DMS153 treated with DMSO at 0.1 percent for 48 hours (cell line): ENCODE measurements around the gene ARID3A.

Experiments
- DNase-seq: peaks from one replicate; lab custom pipeline; 2025; ENCODE audit not compliant: unreplicated experiment; lab: John Stamatoyannopoulos, UW

The ARID3A gene

GRCh38 chr19:911197-912033, 14.4 kb upstream of the ARID3A start:
- DNase-seq, result no peak

- no peak for DNase-seq
Observed at GRCh38 chr19:912181-913079, 13.4 kb upstream of the ARID3A start.

GRCh38 chr19:913080-913748, 12.6 kb upstream of the ARID3A start, which contains the start of gene R3HDM4:
TSS of gene R3HDM4 (minus strand) at chr19:913219. CDS start at chr19:913157, 62 bp downstream.
- DNase-seq, result no peak

- DNase-seq, result no peak
Observed at GRCh38 chr19:916645-917322, 9.1 kb upstream of the ARID3A start.

DNA sequence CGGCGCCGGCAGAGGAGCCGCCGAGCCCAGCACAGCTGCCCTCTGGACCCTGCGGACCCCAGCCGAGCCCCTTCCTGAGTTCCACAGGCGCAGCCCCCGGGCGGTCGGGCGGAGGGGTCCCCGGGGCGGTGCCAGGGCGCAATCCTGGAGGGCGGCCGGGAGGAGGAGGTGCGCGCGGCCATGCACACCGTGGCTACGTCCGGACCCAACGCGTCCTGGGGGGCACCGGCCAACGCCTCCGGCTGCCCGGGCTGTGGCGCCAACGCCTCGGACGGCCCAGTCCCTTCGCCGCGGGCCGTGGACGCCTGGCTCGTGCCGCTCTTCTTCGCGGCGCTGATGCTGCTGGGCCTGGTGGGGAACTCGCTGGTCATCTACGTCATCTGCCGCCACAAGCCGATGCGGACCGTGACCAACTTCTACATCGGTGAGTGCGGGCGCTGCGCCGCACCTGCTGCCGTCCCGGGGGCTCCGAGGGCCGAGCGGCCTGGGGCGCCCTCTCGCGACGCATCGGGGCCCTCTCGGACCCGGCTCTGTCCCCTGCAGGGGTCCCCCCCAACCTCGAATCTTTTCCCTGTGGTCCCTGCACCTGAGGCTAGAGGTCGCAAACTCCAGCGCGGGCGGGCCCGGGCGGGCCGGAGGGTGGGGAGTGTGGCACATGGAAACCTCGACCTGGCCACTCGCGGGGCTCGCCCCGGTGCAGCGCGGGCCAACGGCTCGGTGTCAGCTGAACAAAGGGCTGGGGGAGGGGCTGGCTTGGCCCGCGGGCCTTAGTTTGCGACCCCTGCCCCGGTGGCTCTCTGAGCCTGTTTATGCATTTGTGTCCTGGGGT, 8.3 kb upstream of the ARID3A start, which contains the start of gene KISS1R:
TSS of gene KISS1R (plus strand) at position 11 of the 829 bp plus-strand sequence. CDS start at position 181, 170 bp downstream.
- no peak for DNase-seq

DNA sequence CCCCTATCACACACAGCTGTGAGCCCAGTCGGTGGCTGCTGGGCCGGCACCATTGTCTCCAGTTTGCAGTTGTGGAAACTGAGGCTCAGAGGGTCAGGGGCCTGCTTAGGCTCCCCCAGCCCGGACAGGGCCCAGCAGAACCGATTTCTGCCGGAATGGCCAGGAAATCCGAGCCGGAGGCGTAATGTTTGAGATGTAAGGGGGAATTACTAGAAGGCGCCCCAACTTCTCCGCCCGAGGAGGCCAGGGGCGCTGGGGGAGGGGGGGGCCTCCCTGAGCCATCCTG, 7.7 kb upstream of the ARID3A start:
- no peak for DNase-seq

DNA sequence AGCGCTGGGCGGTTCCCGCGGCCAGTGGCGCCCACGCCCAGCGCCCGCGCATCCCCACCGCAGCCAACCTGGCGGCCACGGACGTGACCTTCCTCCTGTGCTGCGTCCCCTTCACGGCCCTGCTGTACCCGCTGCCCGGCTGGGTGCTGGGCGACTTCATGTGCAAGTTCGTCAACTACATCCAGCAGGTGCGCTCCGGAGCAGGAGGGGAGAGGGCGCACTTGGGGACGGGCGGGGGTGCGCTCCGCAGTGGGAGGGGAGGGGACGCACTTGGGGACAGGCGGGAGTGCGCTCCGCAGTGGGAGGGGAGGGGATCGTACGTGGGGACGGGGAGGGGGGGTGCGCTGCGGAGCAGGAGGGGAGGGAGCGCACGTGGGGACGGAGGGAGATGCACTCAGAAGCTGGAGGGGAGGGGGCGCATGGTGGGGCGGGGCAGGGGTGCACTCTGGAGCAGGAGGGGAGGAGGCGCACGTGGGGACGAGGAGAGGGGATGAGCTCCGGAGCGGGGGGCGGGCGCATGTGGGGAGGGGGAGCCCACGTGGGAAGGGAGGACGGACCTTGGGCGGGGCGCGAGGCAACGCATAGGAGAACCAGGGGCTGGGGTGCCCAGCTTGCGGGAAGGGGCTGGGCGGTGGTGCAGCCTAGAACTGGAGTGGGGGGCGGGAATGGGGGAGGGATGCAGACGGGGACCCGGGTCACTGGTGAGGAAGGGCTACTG, 7.2 kb upstream of the ARID3A start:
- no peak for DNase-seq

GRCh38 chr19:919199-920050, 6.4 kb upstream of the ARID3A start:
- DNase-seq, result no peak

GRCh38 chr19:920051-920864, 5.6 kb upstream of the ARID3A start:
- DNase-seq, result no peak

DNA sequence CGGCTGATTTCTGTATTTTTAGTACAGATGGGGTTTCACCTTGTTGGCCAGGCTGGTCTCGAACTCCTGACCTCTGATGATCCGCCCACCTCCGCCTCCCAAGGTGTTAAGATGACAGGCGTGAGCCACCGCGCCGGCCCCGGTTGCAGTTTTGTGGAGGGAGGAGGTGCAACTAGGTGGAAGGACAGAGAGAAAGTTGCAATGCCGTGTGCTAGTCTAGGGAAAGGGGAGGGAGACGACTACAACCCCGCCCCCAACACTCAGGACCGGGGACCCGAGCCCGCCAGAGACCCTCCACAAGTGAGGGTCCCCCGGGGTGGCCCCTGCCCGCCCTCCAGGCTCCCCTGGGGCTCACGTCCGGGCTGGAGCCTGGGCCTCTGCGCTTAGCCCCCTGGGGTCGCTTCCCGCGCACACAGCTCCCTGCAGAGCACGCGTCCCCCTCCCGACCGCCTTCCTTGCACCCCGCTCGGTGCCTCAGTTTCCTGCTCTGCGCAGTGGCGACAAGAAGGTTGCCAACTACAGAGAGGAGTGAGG, 1.2 kb upstream of the ARID3A start:
- no peak for DNase-seq

GRCh38 chr19:925087-925525, 729 bp upstream of the ARID3A start:
- no peak for DNase-seq

DNA sequence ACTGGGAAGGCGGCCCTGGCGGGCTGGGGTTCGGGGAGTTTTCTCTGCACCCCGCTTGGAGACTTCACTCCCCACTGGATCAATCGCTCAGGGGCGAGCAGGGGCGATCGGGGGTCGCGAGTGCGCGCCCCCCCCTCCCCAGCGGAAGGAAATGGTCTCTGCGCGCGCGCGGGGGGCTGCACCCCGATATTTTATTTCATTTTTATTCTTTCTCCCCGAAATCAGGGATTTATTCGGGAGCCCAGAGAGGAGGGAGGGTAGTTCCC, 421 bp downstream of the ARID3A start:
- DNase-seq, result no peak

DNA sequence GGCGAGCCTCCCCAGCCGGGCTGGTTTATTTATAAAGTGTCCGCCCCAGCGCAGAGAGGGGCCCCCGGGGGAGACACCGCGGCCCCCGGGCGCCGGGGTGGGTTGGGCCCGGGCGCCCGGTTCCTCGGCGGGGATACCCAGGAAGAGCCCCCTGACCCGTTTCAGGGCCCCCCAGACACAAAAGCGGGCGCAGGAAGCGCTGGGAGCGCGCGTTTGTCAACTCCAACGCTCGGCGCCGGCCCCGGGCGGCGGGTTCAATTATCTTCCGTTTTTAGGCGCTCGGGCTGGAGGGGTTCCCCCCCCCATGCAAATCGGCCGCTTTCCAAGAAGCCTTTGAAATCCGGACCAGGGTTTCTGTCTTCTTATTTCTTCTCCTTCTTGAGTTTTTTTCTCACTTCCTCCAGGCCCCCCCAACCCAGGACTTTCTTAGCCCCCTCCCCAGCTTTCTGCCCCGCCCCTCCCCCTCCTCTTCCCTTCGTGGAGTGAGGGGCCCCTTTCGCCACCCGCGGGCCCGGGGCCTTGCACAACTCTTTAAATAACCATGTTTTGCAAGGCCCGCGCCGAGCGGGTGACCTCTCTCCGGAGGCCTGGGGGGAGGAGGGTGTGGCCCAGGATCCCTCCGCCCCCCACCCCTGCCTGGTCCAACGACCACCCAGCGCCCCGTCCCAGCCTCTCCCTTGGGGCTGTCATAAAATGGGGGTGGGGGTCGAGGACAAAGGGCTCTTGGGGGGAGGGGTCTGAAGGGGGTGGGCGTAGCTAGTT, 935 bp downstream of the ARID3A start:
- no peak for DNase-seq

DNA sequence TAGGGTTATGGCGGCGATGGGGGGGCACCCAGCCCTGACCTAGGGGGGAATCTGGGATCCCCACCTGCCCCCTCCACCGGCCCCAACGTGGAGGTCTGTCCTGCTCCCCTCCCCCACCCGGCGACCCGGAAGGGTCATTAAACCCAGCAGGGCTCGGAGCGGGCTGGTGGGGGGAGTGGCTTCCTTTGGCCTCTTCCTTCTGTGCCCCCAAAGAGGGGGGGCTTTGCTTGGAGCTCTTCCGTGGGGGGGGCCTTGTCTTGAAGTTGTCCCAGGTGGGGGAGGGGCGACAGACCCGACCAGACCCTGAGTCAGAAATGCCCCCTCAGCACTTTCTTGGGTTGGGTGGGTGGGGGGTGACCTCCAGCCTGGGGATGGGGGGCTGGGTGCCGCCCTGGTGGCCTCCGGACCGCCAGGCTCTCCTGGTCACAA, 1.5 kb downstream of the ARID3A start:
- no peak for DNase-seq

- no peak for DNase-seq
Observed at GRCh38 chr19:927780-928401, 2.1 kb downstream of the ARID3A start.

DNA sequence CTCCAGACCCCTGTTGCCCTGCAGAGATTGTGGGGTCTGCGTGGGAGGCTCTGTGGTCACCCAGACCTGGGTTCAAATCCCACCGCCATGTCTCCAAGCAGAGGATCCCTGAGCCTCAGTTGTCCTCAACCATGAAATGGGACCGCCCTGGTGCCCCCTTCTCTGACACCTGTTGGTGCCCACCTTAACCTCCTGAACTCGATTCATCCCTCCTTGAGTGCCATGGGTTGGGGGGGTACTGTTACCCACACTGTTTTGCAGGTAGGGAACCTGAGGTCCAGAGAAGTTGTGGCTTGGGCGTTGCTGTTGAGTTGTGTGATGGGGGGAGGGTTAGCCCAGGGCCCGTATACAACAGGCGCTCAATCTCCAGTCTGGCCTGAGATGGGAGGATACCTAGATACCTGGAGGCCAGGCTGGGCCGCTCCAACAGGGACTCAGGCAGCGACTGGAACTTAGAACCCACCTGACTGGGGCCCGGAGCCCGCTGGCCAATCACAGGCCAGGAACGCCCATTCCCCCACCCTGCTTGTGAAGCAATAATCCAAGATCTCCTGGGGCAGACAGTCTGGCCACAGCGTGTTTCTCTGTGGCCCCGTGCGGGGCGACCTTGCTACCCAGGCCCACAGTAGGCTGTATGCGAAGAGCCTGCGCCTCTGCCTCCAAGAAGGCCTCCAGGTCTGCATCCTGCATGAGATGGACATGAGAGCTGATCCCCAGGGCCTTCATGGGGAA, 2.8 kb downstream of the ARID3A start:
- DNase-seq, result no peak
